ENCODE data around the gene RIMBP2. TPM values are rescaled to one million over a fixed set of nuclear protein-coding genes. Genes with fewer than 3 reads are reported as not detected.
"Not testable (repeated sequence)": the region's sequence is repeated elsewhere in the genome, so short reads cannot be mapped to it uniquely, and the experiment has no call there.

The RIMBP2 gene
- 46.5 TPM for polyA plus RNA-seq (ENCODE audit: insufficient read length)
- long read RNA-seq, donor 1: 0 reads
- long read RNA-seq, donor 2: 0 reads
- long read RNA-seq, donor 3: 0 reads
- long read RNA-seq, donor 4: 0 reads
- long read RNA-seq, donor 5: 0 reads
- long read RNA-seq, donor 6: 0 reads
- long read RNA-seq, donor 7, partial matches to known transcripts: 0 of 1 reads
- long read RNA-seq, donor 7, other reads (novel, unspliced or antisense): 0 of 1 reads
- long read RNA-seq, donor 8: 0 reads

DNA sequence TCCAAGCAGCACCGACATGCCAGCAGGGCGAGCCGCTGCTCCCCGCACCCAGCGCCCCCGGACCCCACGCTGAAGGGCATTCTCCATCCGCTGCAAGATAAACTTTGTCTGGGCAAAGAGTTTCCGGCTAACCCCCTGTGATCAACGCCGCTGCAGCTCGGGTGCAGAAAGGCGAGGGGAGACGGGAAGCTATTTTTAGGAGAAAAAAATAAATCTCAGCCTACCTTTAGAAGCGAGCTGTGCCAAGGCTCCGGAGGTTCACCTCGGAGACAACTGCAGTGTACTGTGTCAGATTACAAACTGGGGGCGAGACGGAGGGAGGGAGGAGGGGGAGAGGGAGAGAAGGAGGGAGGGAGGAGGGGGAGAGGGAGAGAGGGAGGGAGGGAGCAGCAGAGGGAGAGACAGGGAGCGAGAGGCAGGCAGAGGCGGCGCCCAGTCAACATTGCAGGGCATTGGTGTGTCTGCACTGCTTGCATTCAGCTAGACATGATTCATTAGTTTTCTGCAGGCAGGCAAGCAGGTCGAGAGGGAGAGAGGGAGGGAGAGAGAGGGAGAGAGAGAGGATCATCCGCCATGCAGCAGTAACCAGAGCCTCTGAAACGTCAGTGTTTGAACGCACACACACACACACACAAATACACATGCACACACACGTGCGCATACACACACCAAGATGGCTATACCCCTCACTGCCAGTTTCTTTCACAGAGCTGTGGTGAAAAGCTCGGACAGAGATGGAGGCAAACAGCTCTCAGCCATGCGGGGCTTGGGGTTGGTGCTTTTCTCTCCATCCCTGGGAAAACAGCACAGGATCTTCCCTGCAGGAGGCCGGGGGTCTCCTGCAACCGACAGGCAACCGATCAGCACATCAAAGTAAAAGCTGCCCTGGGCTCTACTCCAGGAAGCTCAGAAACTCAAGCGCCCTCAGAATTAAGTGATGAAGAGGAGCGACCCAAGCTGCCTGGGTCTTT is at the start of gene RIMBP2:
RIMBP2 (minus strand) TSS at position 302 of the 971 bp plus-strand sequence. CDS start 237,286 bp downstream, outside the sequence.
- peak; percentile 83 for DNase-seq

GRCh38 chr12:130765186-130765659 is 49.1 kb upstream of the RIMBP2 start:
- no peak for DNase-seq

- no peak for DNase-seq
These were observed 48.5 kb upstream of the RIMBP2 start for GRCh38 chr12:130764475-130765185.

DNA sequence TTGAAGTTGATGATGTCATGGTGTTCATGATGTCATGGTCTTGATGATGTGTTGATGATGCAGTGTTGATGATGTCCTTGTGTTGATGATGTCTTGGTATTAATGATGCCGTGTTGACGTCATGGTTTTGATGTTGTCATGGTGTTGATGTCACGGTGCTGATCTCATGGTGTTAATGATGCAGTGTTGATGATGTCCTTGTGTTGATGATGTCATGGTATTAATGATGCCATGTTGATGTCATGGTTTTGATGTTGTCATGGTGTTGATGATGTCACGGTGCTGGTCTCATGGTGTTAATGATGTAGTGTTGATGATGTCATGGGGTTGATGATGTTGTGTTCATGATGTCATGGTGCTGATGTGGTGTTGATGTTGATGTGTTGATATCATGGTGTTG is 48.0 kb upstream of the RIMBP2 start:
- DNase-seq: no peak

DNA sequence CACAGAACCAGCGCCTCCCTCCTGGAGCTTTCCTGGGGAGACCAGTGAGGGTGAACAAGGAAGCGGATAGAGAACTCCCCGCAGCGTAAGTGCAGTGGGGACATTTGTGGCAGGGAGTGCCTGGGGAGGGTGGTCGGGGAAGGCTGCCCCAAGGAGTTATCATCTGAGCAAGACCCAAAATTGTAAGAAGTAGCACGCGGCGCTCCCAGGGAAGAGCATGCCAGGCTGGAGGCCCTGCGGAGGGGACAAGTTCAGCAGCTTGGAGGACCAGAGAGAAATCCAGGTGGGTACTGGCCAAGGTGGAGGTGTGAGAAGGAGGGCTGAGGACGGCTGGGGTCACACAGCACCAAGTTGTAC is 46.2 kb upstream of the RIMBP2 start:
- no peak for DNase-seq

DNA sequence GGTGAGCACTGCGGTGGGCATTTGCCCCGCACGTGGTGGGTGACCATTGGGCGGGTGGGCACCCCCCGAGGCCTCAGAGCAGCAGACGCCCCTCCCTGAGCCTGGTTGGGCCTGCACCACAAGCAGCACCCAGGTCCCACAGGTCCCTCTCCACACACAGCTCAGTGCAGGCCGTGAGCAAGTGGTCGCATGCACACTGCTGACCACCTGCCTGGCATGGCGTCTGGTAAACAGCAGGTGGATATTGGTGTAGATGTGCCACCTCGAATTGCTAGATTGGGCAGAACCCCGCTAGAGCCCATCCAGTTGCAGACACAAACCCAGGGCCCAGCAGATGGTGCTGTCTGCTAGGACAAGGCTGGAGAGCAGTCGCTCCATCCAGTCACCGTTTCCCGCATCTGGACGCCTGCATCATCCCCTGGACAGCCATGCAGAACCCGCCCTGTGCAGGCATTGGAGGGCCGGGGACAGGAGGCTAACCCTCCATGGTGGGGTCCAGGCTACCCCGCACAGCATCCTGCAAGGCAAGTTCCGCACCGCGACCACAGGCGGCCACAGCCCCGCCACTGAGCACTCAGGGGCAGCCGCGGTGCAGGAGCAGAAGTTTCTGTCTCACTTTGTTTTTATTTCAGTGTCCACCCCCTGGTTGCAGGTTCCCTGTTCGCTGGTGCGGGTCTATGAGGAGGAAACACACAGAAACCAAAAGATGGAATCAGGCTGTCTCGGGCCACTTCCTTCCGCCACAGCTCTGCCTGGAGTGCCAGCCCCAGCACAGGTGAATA is 45.6 kb upstream of the RIMBP2 start:
- DNase-seq: peak; percentile 40

- DNase-seq: no peak
These were observed 38.3 kb upstream of the RIMBP2 start for GRCh38 chr12:130754234-130754901.

- DNase-seq: no peak
These were observed 36.7 kb upstream of the RIMBP2 start for GRCh38 chr12:130752692-130753230.

- DNase-seq: not testable (repeated sequence)
These were observed 35.9 kb upstream of the RIMBP2 start for GRCh38 chr12:130752037-130752436.

GRCh38 chr12:130748786-130749185 is 32.7 kb upstream of the RIMBP2 start:
- no peak for DNase-seq

DNA sequence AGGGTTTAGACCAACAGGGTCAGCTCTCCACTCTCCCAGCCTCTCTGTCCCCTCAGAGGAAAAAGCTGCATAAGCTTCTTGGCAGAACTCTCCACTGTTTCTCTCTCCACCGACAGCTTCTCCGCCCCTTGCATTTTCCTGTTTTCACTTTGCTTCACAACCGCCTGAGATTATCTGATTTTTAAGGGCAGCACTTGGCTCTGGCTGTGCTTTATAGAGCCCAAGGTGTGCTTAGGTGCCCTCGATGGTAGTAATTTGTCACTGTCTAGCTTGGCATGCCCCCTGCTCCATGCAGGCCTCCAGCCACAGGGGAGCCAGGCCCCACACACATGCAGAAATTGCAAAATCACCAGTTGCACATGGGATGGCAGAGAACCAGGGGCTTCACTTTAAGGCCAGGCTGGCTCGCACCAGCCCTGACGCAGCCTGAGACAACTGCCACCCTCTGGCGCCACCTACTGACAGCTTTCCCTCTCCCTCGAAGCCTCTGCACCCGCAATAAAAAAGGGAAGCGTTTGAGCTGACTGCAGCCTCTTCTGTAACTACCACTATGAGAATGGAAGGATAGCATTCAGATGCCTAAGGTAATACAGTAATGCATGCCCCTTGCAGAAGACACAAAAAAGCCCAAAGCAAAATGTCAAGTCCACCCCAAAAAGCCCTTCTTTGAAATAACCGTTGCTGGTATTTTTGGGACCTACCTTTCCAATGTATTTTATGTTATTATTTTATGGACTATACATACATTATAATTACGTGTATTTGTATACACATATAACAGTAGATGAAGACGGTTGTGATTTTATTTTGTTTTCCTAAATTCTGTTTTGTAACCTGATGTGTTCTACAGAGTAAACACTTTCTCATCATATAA is 32.0 kb upstream of the RIMBP2 start:
- peak; percentile 79 for DNase-seq

DNA sequence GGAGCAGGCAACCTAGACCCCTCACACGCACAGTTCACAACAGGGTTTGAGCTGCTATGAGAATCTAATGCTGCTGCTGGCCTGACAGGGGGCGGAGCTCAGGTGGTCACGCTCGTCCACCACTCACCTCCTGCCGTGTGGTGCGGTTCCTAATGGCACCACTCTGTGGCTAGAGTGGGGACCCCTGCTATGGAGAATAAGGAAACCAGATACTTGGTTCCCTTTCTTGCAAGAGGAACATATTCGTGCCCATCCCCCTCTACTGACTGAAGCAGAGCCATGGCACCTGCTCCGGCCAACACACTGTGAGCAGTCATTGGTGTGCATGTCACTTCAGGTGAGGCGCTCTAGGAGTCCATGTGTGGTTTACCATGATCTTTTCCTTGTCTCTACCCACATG is 30.4 kb upstream of the RIMBP2 start:
- no peak for DNase-seq

- DNase-seq: no peak
These were observed 29.8 kb upstream of the RIMBP2 start for GRCh38 chr12:130745921-130746320.

- DNase-seq: no peak
These were observed 28.2 kb upstream of the RIMBP2 start for GRCh38 chr12:130744274-130744673.

GRCh38 chr12:130743606-130744005 is 27.5 kb upstream of the RIMBP2 start:
- DNase-seq: no peak

DNA sequence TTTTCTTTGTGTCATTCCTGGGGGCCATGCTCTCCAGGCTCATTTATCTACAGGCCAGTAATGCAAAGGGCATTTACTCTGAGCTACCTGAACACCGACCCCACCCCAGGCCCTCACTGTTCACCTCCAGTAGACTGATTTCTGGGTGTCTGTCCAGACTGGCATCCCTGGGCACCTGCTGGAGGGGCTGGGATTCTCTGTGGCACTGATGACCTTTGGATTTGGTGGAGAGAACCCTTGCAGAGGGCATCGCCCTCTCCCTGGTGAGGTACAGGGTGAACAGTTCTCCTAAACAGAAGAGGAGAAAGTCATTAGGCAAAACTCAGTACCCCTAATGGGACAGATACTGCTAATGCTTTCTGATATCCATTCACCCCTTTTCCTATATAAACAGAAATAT is 27.1 kb upstream of the RIMBP2 start:
- DNase-seq: no peak

DNA sequence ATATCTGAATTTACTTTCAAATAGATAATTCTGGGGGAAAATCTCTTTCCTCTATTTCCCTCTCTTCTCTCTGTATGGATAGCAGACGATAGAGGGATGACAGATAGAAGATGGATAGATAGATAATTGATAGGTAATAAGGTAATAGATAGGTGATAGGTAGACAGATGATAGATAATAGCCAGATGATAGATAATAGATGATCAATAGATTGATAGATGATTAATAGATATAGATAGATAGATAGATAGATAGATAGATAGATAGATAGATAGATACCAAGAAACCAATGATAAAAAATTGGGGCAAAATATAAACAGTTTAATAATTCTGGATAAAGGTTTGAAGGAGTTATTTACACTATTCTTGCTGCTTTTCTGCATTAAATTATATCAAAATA is 26.6 kb upstream of the RIMBP2 start:
- DNase-seq: no peak

DNA sequence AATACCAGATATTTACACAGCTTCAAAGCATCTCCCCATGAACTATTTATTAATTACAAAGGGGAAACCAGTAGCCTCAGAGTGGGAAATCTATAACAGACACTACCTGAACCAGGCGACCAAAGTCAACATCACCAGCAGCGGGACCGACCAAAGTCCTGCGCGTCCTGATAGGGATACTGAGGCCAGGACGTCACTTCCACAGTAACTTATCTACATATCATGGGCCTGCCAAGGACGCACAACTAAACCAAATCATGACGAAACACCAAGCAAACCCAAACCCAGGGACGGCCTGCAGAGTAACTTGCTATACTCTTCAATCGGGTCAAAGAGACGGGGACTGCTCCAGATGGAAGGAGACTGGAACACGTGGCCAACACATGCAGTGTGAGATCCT is 26.0 kb upstream of the RIMBP2 start:
- no peak for DNase-seq

DNA sequence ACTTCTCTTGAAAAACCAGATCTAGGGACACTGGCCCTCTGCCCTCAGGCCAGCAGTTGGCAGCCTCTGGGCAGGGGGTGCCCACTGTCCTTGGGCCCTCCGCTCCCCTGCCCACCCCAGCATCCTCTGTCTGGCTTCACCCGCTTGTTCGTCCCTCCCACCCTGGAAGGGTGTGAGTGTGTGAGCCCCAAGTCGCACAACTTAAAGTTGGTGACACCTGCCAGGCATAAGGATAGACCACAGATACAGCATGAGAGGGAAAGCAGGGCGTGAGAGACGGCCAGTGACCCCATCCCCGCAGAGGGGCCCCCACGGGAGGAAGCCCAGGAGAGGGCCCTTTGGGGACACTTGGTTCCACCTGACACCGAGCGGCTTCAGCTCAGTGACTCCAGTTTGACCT is 23.5 kb upstream of the RIMBP2 start:
- DNase-seq: no peak

- DNase-seq: not testable (repeated sequence)
These were observed 22.3 kb upstream of the RIMBP2 start for GRCh38 chr12:130738403-130738802.
